Liver (tissue), 9 donors: ENCODE measurements around the gene SPTLC1. TPM values are rescaled to one million over a fixed set of nuclear protein-coding genes. Genes with fewer than 3 reads are reported as not detected.

Experiments used
- DNase-seq: peaks from one replicate; pipeline ENCODE4 v3.0.0-alpha.2; 2017; ENCODE audit warnings: low spot score
- H3K27ac ChIP-seq, 2 donors: one replicate each; pipeline ENCODE4 v1.7.0; 2013; ENCODE audit warnings: inconsistent platforms in 2 of 2, low read length in 2 of 2, control low read depth in 1 of 2, low read depth in 1 of 2, mild to moderate bottlenecking in 1 of 2
- H3K27me3 ChIP-seq, 4 donors: one replicate each; pipeline versions ENCODE4 v1.6.1 to v1.7.0; 2013; ENCODE audit warnings: low read length in 3 of 4, inconsistent platforms in 1 of 4, mild to moderate bottlenecking in 1 of 4, moderate library complexity in 1 of 4; ENCODE audit not compliant: control insufficient read depth in 4 of 4, insufficient read depth in 4 of 4
- H3K36me3 ChIP-seq, 4 donors: one replicate each; pipeline versions ENCODE4 v1.6.1 to v1.7.0; 2013; ENCODE audit warnings: low read length in 3 of 4, mild to moderate bottlenecking in 3 of 4, low read depth in 1 of 4, moderate library complexity in 1 of 4; ENCODE audit not compliant: control insufficient read depth in 4 of 4, insufficient read depth in 3 of 4
- H3K4me1 ChIP-seq, 4 donors: one replicate each; pipeline versions ENCODE4 v1.6.1 to v1.7.0; 2013; ENCODE audit warnings: low read length in 3 of 4, mild to moderate bottlenecking in 3 of 4, moderate library complexity in 1 of 4; ENCODE audit not compliant: control insufficient read depth in 4 of 4, insufficient read depth in 4 of 4
- H3K4me3 ChIP-seq, 3 donors: one replicate each; pipeline versions ENCODE4 v1.6.1 to v1.7.0; 2013; ENCODE audit warnings: low read length in 3 of 3, control low read depth in 1 of 3, low read depth in 1 of 3, mild to moderate bottlenecking in 1 of 3
- H3K9ac ChIP-seq, 2 donors: one replicate each; pipeline ENCODE4 v1.7.0; 2013; ENCODE audit warnings: low read length in 2 of 2, mild to moderate bottlenecking in 2 of 2, moderate library complexity in 2 of 2, control low read depth in 1 of 2, low read depth in 1 of 2
- H3K9me3 ChIP-seq, 4 donors: one replicate each; pipeline versions ENCODE4 v1.6.1 to v1.7.0; 2013; ENCODE audit warnings: low read length in 3 of 4; ENCODE audit not compliant: control insufficient read depth in 4 of 4
- ATF3 ChIP-seq: IDR thresholded peaks from 2 replicates; pipeline ENCODE4 v1.6.1; 2016; ENCODE audit warnings: antibody characterized with exemption
- CTCF ChIP-seq: fragments of 150-350 bp; IDR thresholded peaks from 2 replicates; pipeline ENCODE4 v1.5.1; 2017; ENCODE audit warnings: improper control_type of control experiment, low read depth, low read length; ENCODE audit not compliant: missing input control
- EGR1 ChIP-seq, 2 donors: IDR thresholded peaks; 2 replicates each; pipeline ENCODE4 v1.6.1; 2016 to 2018; ENCODE audit warnings: antibody characterized with exemption in 2 of 2, low read depth in 2 of 2
- FOXA1 ChIP-seq: IDR thresholded peaks from 2 replicates; pipeline ENCODE4 v1.6.1; 2016; ENCODE audit warnings: antibody characterized with exemption
- FOXA2 ChIP-seq: IDR thresholded peaks from 2 replicates; pipeline ENCODE4 v1.6.1; 2016; ENCODE audit warnings: antibody characterized with exemption
- GABPA ChIP-seq, 2 donors: IDR thresholded peaks in 1 of 2; conservative IDR thresholded peaks in 1 of 2; 2 replicates each; pipeline ENCODE4 v1.6.1; 2016; ENCODE audit warnings: antibody characterized with exemption in 2 of 2, mild to moderate bottlenecking in 1 of 2, moderate library complexity in 1 of 2
- HNF4A ChIP-seq, 2 donors: conservative IDR thresholded peaks; 2 replicates each; pipeline ENCODE4 v1.6.1; 2016; ENCODE audit warnings: antibody characterized with exemption in 2 of 2, mild to moderate bottlenecking in 2 of 2
- HNF4G ChIP-seq: IDR thresholded peaks from 2 replicates; pipeline ENCODE4 v1.6.1; 2016; ENCODE audit warnings: antibody characterized with exemption
- JUND ChIP-seq, 2 donors: IDR thresholded peaks; 2 replicates each; pipeline ENCODE4 v1.6.1; 2016; ENCODE audit warnings: antibody characterized with exemption in 2 of 2
- MAX ChIP-seq: IDR thresholded peaks from 2 replicates; pipeline ENCODE4 v1.6.1; 2016; ENCODE audit warnings: antibody characterized with exemption
- NR2F2 ChIP-seq: IDR thresholded peaks from 2 replicates; pipeline ENCODE4 v1.6.1; 2016; ENCODE audit warnings: antibody characterized with exemption
- RAD21 ChIP-seq, 2 donors: IDR thresholded peaks; 2 replicates each; pipeline ENCODE4 v1.6.1; 2016; ENCODE audit warnings: antibody characterized with exemption in 2 of 2, mild to moderate bottlenecking in 2 of 2
- REST ChIP-seq: IDR thresholded peaks from 2 replicates; pipeline ENCODE4 v1.6.1; 2016; ENCODE audit warnings: antibody characterized with exemption, mild to moderate bottlenecking
- RXRA ChIP-seq, 2 donors: IDR thresholded peaks; 2 replicates each; pipeline ENCODE4 v1.6.1; 2017 to 2018; ENCODE audit warnings: antibody characterized with exemption in 2 of 2, mild to moderate bottlenecking in 1 of 2
- SP1 ChIP-seq: IDR thresholded peaks from 2 replicates; pipeline ENCODE4 v1.6.1; 2018; ENCODE audit warnings: antibody characterized with exemption, mild to moderate bottlenecking
- TAF1 ChIP-seq: conservative IDR thresholded peaks from 2 replicates; pipeline ENCODE4 v1.6.1; 2016; ENCODE audit warnings: antibody characterized with exemption, mild to moderate bottlenecking
- YY1 ChIP-seq: IDR thresholded peaks from 2 replicates; pipeline ENCODE4 v1.6.1; 2016; ENCODE audit warnings: antibody characterized with exemption, mild to moderate bottlenecking
- ZBTB33 ChIP-seq: IDR thresholded peaks from 2 replicates; pipeline ENCODE4 v1.6.1; 2016; ENCODE audit warnings: antibody characterized with exemption
- WGBS: extraction: QIAGEN DNeasy Blood & Tissue Kit; methylation state at CpG from one replicate; pipeline ENCODE4 v1.1.7; 2013; 5-methylcytosine and 5-hydroxymethylcytosine counted together
- polyA plus RNA-seq, 2 donors: library from polyadenylated mRNA; stranded (reverse) in 1 of 2; unstranded in 1 of 2; fragments of 200-250 nt in 1 of 2; fragments of >200 nt in 1 of 2; fragmentation: Nextera tagmentation in 1 of 2; extraction: Ambion mirVana in 1 of 2; gene quantifications; one replicate each; pipeline versions ENCODE4 v1.2.1 to v1.2.3, GENCODE V29; 2013 to 2015
- total RNA-seq, 2 donors: library from RNA; depleted of rRNA; stranded (reverse); fragments of >200 nt; gene quantifications; one replicate each; pipeline ENCODE4 v1.2.3, GENCODE V29; 2014
- donor health status: healthy.
- donor health status: healthy.
- donor health status: healthy.
- donor health status: healthy.
- donor health status: healthy.

The SPTLC1 gene
- total and polyA plus RNA-seq, 4 donors: 9.9 to 38.0 (median 19.8) TPM

GRCh38 chr9:92035687-92036410, 79.4 kb downstream of the SPTLC1 start:
- no peak for DNase-seq
- H3K36me3 ChIP-seq: peaks cover 6 to 36% (median 23%) of the 10 kb centered on the region in 4 donors
- no peaks in the 10 kb centered on the region for H3K4me1 ChIP-seq
- no peaks in the 10 kb centered on the region for H3K9me3 ChIP-seq
- no peaks in the 10 kb centered on the region for H3K27me3 ChIP-seq
- no peak overlapping the region for H3K4me3 ChIP-seq
- no peak overlapping the region for H3K9ac ChIP-seq
- TF ChIP-seq YY1 (no peak), FOXA1 (no peak), RAD21 (IDR thresholded peaks at IDR 0.05) (no peak), GABPA (IDR thresholded peaks at IDR 0.05 in 1 of 2, conservative IDR thresholded peaks at IDR 0.05 in 1 of 2) (no peak), ZBTB33 (no peak), NR2F2 (no peak), REST (no peak), HNF4G (no peak), CTCF (no peak), RXRA (IDR thresholded peaks at IDR 0.05) (no peak), SP1 (no peak), FOXA2 (no peak), TAF1 (no peak), MAX (no peak), JUND (IDR thresholded peaks at IDR 0.05) (no peak), ATF3 (no peak), EGR1 (IDR thresholded peaks at IDR 0.05; ENCODE audit: low read depth in 2 of 2) (no peak), HNF4A (conservative IDR thresholded peaks at IDR 0.05) (no peak)
- no peak overlapping the region for H3K27ac ChIP-seq
- 92% methylated on average over 12 of the region's 12 CpGs for WGBS
